Iris pigment epithelial cell (primary cell): ENCODE measurements around the gene ARHGAP30.
"Not testable (repeated sequence)": the region's sequence is repeated elsewhere in the genome, so short reads cannot be mapped to it uniquely, and the experiment has no call there.

ENCODE experiments used
- DNase-seq: peaks from one replicate; pipeline ENCODE4 v3.0.0-alpha.2; 2011; ENCODE audit warnings: low read depth

ARHGAP30 gene

DNA sequence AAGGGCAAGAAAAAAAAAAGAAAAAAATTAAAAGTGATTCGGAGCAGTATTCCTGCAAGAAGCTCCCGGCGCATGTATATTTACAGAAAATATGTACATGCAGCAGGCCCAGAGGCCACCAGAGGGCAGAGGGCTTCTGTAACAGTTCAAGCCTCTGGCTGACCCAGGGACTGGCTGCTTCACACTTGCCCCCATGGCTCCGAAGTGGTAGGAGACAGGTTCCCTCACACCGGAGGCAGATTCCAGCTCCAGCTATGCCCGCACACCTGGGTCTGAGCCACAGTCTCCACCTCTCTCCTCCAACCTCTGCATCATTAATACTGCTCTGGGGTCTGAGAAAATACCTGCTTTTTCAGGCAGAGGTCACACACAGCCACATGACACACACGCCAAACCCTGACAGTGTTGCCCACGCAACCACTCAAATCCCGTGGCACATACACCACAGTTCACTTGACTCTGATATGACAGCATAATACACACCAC is 2.2 kb upstream of the ARHGAP30 start:
- peak; percentile 39 for DNase-seq

DNA sequence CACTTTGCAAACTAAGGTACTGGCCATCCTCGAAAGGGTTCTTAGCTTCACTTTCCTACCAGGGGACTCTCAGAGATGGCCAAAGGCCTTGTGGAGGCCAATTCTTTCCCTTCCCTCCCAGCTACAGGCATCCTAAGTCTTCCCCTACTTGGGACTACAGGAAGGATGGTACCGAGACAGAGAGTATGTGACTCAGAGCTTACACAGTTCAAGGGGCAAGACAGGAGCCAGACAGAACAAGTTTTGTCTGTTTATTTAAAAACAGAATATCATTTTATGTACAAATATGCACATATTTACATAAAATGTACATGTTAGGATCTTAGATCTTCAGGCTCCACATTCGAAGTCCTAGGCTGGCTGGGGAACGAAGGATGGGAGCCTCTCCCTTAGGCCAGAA is 1.1 kb upstream of the ARHGAP30 start:
- no peak for DNase-seq

- DNase-seq, result no peak
These were observed 450 bp downstream of the ARHGAP30 start for GRCh38 chr1:161069241-161069640.

- DNase-seq, result no peak
These were observed 1.1 kb downstream of the ARHGAP30 start for GRCh38 chr1:161068306-161069234.

- no peak for DNase-seq
These were observed 3.0 kb downstream of the ARHGAP30 start for GRCh38 chr1:161066694-161067093.

DNA sequence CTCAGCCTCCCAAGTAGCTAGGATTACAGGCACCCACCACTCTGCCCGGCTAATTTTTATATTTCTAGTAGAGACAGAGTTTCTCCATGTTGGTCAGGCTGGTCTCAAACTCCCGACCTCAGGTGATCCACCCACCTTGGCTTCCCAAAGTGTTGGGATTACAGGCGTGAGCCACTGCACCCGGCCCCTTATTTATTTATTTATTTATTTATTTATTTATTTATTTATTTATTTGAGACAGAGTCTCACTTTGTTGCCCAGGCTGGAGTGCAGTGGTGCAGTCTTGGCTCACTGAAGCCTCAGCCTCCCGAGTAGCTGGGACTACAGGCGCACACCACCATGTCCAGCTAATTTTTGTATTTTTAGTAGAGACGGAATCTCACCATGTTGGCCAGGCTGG is 4.0 kb downstream of the ARHGAP30 start:
- DNase-seq, result not testable (repeated sequence)

DNA sequence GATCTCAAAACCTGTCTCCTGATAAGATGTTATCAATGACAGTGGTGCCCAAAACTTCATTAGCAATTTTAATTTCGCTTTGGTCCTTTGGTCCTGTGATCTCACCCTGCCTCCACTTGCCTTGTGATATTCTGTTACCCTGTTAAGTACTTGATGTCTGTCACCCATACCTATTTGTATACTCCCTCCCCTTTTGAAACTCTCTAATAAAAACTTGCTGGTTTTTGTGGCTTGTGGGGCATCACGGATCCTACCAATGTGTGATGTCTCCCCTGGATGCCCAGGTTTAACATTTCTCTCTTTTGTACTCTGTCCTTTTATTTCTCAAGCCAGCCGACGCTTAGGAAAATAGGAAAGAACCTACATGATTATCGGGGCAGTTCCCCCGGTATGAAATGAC is 5.8 kb downstream of the ARHGAP30 start:
- not testable (repeated sequence) for DNase-seq

DNA sequence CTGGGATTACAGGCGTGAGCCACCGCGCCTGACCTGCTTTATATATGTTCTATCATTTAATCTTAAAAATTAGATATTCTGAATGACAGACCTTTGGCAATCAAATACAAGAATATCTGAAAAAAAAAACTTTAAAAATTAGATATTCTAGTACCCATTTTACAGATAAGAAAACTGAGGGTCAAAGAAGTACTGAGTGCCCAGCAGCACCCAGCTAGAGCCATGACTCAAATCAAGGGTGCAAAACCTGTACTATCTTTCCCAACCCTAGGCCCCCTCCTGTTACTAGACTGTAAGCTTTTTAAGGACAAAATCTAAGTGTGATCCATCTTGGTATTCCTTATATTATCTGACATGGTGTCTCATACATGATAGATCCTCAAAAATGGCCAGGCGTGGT is 8.3 kb downstream of the ARHGAP30 start:
- no peak for DNase-seq

- no peak for DNase-seq
These were observed 10.4 kb downstream of the ARHGAP30 start for GRCh38 chr1:161059293-161059692.

- DNase-seq, result no peak
These were observed 14.9 kb downstream of the ARHGAP30 start for GRCh38 chr1:161054805-161055204.

DNA sequence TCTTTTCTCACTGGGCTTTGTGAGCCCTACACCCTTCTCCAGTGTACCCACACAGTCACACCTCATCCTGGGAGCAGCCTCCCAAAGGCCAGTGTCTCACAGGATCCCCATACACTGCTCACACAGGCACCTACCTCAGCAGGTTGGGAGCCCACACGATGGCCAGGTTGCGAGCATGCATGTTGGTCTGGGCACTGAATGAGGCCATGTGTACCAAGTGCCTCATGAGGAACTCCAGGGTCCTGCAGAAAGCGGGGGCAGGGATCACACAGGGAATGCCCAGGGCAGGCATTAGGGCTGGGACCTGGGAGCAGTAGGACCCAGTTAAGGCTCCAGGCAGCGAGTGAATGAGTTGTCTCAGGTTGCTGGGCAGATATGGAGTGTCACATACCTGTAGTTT is 15.5 kb downstream of the ARHGAP30 start:
- no peak for DNase-seq

DNA sequence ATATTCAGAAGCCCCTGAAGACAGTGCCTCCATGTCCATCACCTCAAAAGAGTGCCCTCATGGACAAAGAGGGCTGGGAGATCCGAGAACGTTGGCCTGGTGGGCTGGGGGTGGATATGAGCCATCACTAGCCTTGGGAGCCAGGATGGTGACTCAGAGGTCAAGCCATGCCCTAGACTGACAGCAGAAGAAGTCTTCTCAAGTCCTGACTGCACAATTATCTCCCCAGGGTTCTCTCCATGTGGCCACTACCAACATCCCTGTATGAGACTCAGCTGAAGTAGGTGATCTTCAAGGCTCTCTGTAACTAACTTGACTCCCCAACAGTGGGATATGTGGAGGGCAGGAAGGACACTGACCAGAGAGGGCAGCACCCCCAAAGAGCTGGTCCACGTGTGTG is 16.8 kb downstream of the ARHGAP30 start:
- no peak for DNase-seq

DNA sequence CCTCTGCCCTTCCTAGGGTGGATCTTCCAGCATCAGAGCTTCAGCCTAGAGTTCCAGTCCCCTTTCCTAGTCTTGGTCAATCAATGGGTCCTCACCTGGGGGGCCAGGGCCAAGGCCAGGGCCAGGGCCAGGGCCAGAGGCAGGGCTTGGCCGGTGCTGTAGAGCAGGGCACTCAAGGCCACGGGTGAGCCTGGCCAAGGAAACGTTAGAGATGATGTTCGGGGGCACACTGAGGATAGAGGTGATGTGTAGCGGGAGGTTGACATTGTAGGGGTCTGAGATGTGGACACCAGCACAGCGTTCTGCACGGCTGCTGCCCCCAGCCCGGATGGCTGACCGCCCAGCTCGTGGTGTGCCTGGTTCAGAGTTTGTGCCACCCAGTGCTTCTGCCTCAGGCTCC is 18.5 kb downstream of the ARHGAP30 start:
- DNase-seq, result no peak

DNA sequence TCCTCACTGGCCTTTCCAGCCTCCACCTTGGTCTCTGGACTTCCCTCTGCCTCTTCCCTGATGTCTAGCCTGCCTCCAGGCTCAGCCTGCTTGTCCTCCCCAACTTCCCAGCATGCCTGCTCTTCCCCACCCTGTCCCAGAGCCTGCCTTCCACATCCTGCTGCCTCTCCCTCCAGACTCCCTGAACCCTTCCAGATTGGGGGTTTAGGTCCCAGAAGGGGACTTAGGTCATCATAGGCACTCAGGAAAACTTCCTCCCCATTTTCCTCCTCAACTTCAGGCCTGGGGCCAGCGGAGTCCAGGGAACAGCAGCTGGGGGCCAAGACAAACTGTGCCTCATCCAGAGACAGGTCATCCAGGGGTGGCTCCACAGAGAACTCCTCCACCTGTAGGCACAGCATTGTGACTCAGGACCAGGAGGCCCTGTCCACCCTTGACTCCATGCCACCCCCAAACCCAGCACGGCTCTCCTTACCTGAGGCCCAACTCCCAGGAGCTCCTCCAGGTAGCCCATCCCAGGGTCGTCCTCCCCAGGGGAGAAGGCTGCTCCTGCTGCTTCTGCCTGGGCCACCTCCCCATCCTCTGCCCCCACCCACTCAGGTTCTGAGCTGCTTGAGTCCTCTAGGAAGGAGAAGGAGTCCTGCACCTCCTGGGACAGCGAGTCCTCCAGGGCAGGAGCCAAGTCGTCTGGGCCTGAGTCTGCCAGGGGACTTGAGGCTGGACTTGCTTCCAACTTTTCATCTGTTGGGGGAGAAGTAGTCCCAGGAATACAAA is 20.6 kb downstream of the ARHGAP30 start:
- no peak for DNase-seq

DNA sequence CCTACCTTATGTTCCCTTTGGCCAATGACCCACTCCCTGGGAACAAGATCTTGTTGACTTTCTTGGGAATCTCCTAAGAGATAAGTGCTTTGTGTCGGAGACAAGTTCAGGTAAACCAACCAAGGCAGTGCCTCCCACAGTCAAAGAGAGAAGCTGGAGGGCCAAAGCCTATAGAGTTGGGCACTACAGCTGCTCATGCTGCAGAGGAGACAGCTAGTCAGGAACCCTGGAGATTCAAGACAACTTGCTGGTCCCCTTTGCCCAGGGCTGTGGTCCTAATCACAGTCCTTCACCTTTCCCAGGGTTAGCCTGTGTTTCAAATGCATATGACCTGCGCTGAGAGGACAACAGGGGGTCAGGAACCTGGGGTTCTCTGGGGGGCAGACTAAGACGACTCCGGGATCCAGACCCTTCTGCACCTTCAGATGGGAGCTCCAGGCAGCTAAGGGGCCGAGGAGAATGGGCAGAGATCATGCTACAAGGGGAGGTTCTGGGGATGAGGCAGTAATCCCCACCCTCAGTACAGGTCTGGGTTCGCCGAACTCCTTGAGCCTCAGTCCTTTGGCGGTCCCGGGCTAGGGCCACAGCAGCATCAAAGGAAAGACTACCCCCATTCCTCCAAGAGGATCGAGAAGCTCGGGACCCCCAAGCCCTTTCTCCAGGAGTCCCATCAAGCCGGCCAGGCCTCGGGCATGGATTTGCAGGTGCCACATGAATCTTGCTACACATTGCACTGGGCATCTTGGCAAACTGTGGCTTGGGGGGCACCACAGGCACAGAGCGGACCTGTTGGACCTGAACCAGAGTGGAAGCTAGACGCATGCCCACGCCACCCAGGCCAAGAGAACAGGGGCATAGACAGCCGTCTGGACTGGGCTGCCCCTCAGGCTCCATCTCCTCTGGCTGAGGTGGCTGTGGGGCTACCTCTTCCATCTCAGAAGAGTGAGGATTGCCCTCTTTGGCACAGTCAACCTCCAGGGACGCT is 22.0 kb downstream of the ARHGAP30 start:
- no peak for DNase-seq

DNA sequence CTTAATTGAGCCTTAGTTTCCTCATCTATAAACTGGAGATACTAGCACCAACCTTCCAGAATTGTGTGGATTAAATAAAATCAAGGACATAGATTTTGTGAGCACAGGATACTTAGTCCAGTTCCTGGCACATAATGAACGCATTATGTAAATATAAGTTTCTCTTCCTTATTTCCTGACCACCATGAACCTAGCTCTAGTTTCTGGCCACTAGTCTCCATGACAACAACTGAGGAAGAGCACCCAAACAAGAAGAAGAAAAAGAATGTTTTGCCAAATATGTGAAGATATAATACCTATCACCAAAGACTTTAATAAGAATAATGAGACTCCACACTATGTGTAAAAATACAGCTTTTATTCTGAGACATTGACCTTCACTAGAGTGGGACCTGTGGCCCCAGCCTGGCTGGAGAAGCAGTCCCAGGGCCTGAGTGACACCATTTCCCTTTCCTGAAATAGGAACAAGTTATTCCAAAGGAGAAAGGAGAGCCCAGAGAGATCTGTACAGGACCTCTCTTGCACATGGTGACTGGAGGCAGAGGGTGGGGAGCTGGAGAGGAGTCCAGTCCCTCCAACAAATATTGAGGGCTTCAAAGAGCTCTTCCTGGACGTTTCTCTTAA is 23.0 kb downstream of the ARHGAP30 start:
- DNase-seq, result no peak

GRCh38 chr1:161045736-161046604 is 23.7 kb downstream of the ARHGAP30 start, which contains the start of gene USF1:
Gene USF1 (minus strand): TSS chr1:161045977. CDS start chr1:161043275, 2,702 bp downstream.
- DNase-seq, result peak; percentile 97

GRCh38 chr1:161044908-161045735 is 24.6 kb downstream of the ARHGAP30 start:
- DNase-seq, result peak; percentile 68

- no peak for DNase-seq
These were observed 25.2 kb downstream of the ARHGAP30 start for GRCh38 chr1:161044535-161044907.
